HG03280 (cell line): ENCODE data around the gene HNRNPUL1.
"Not testable (repeated sequence)": the region's sequence is repeated elsewhere in the genome, so short reads cannot be mapped to it uniquely, and the experiment has no call there.

Experiments
- ATAC-seq: cut with Tn5 transposase; IDR thresholded peaks from one replicate; pipeline ENCODE4 v1.9.1; 2021; ENCODE audit warnings: mild to moderate bottlenecking, moderate library complexity; ENCODE audit not compliant: unreplicated experiment

Gene HNRNPUL1

GRCh38 chr19:41263850-41264580 lies at the start of gene HNRNPUL1:
Gene HNRNPUL1 (plus strand): TSS chr19:41264372. CDS start chr19:41264504, 132 bp downstream.
- peak; percentile 76 for ATAC-seq

- no peak for ATAC-seq
Observed at GRCh38 chr19:41217741-41218140, 46.4 kb upstream of the HNRNPUL1 start.

- ATAC-seq: no peak
Observed at GRCh38 chr19:41218249-41218614, 45.9 kb upstream of the HNRNPUL1 start.

- ATAC-seq: no peak
Observed at GRCh38 chr19:41218615-41219507, 45.3 kb upstream of the HNRNPUL1 start, which contains the start of gene AXL. Gene AXL (plus strand): TSS chr19:41219223. CDS start chr19:41219393, 170 bp downstream.

- ATAC-seq: no peak
Observed at GRCh38 chr19:41219924-41220567, 44.1 kb upstream of the HNRNPUL1 start.

GRCh38 chr19:41220811-41221210 lies 43.4 kb upstream of the HNRNPUL1 start:
- ATAC-seq: no peak

GRCh38 chr19:41221514-41222205 lies 42.5 kb upstream of the HNRNPUL1 start:
- ATAC-seq: no peak

- no peak for ATAC-seq
Observed at GRCh38 chr19:41222240-41222639, 41.9 kb upstream of the HNRNPUL1 start.

- ATAC-seq: no peak
Observed at GRCh38 chr19:41223431-41224234, 40.5 kb upstream of the HNRNPUL1 start.

GRCh38 chr19:41224632-41225031 lies 39.5 kb upstream of the HNRNPUL1 start:
- no peak for ATAC-seq

GRCh38 chr19:41225238-41226052 lies 38.7 kb upstream of the HNRNPUL1 start:
- ATAC-seq: no peak

- no peak for ATAC-seq
Observed at GRCh38 chr19:41226053-41226873, 37.9 kb upstream of the HNRNPUL1 start.

- no peak for ATAC-seq
Observed at GRCh38 chr19:41226874-41227390, 37.2 kb upstream of the HNRNPUL1 start.

GRCh38 chr19:41228486-41228885 lies 35.7 kb upstream of the HNRNPUL1 start:
- no peak for ATAC-seq

GRCh38 chr19:41229338-41229737 lies 34.8 kb upstream of the HNRNPUL1 start:
- ATAC-seq: not testable (repeated sequence)

GRCh38 chr19:41230067-41230857 lies 33.9 kb upstream of the HNRNPUL1 start:
- ATAC-seq: no peak

- ATAC-seq: no peak
Observed at GRCh38 chr19:41232686-41233085, 31.5 kb upstream of the HNRNPUL1 start.
